ENCODE data around the gene DSG1. TPM values are rescaled to one million over a fixed set of nuclear protein-coding genes. Genes with fewer than 3 reads are reported as not detected.
"Not testable (repeated sequence)": the region's sequence is repeated elsewhere in the genome, so short reads cannot be mapped to it uniquely, and the experiment has no call there.

DSG1 gene
- not detected for total RNA-seq

- Histone ChIP-seq H3K9me3 (ENCODE audit: low read depth, low read length) (no peaks in the 10 kb centered on the region), H3K4me3 (ENCODE audit: low read length) (no peak within 1 kb of the TSS), H3K4me1 (ENCODE audit: insufficient read depth, low read length) (no peaks in the 10 kb centered on the region), H3K27me3 (ENCODE audit: insufficient read depth, low read length) (no peaks in the 10 kb centered on the region)
These were observed at the start of gene DSG1 for GRCh38 chr18:31317860-31318259. TSS of gene DSG1 (plus strand) at chr18:31318160. CDS start at chr18:31318301, 141 bp downstream.

GRCh38 chr18:31268985-31269406, 49.0 kb upstream of the DSG1 start:
- H3K4me3 ChIP-seq (ENCODE audit: low read length), result no peak overlapping the region
- H3K4me1 ChIP-seq (ENCODE audit: insufficient read depth, low read length), result no peaks in the 10 kb centered on the region
- no peaks in the 10 kb centered on the region for H3K9me3 ChIP-seq (ENCODE audit: low read depth, low read length)
- no peaks in the 10 kb centered on the region for H3K27me3 ChIP-seq (ENCODE audit: insufficient read depth, low read length)

- no peaks in the 10 kb centered on the region for H3K27me3 ChIP-seq (ENCODE audit: insufficient read depth, low read length)
- H3K4me1 ChIP-seq (ENCODE audit: insufficient read depth, low read length), result no peaks in the 10 kb centered on the region
- H3K9me3 ChIP-seq (ENCODE audit: low read depth, low read length), result no peaks in the 10 kb centered on the region
- no peak overlapping the region for H3K4me3 ChIP-seq (ENCODE audit: low read length)
These were observed 48.4 kb upstream of the DSG1 start for GRCh38 chr18:31269566-31269965.

- H3K27me3 ChIP-seq (ENCODE audit: insufficient read depth, low read length), result no peaks in the 10 kb centered on the region
- H3K9me3 ChIP-seq (ENCODE audit: low read depth, low read length), result no peaks in the 10 kb centered on the region
- H3K4me1 ChIP-seq (ENCODE audit: insufficient read depth, low read length), result no peaks in the 10 kb centered on the region
- H3K4me3 ChIP-seq (ENCODE audit: low read length), result no peak overlapping the region
These were observed 47.4 kb upstream of the DSG1 start for GRCh38 chr18:31270578-31270977.

- Histone ChIP-seq H3K4me1 (ENCODE audit: insufficient read depth, low read length) (no peaks in the 10 kb centered on the region), H3K9me3 (ENCODE audit: low read depth, low read length) (no peaks in the 10 kb centered on the region), H3K27me3 (ENCODE audit: insufficient read depth, low read length) (no peaks in the 10 kb centered on the region), H3K4me3 (ENCODE audit: low read length) (no peak overlapping the region)
These were observed 44.0 kb upstream of the DSG1 start for GRCh38 chr18:31273812-31274527.

- no peaks in the 10 kb centered on the region for H3K9me3 ChIP-seq (ENCODE audit: low read depth, low read length)
- H3K4me1 ChIP-seq (ENCODE audit: insufficient read depth, low read length), result no peaks in the 10 kb centered on the region
- H3K4me3 ChIP-seq (ENCODE audit: low read length), result no peak overlapping the region
- no peaks in the 10 kb centered on the region for H3K27me3 ChIP-seq (ENCODE audit: insufficient read depth, low read length)
These were observed 43.0 kb upstream of the DSG1 start for GRCh38 chr18:31274931-31275330.

GRCh38 chr18:31275722-31276463, 42.1 kb upstream of the DSG1 start:
- H3K9me3 ChIP-seq (ENCODE audit: low read depth, low read length), result no peaks in the 10 kb centered on the region
- no peaks in the 10 kb centered on the region for H3K27me3 ChIP-seq (ENCODE audit: insufficient read depth, low read length)
- no peak overlapping the region for H3K4me3 ChIP-seq (ENCODE audit: low read length)
- H3K4me1 ChIP-seq (ENCODE audit: insufficient read depth, low read length), result no peaks in the 10 kb centered on the region

- H3K27me3 ChIP-seq (ENCODE audit: insufficient read depth, low read length), result no peaks in the 10 kb centered on the region
- no peaks in the 10 kb centered on the region for H3K4me1 ChIP-seq (ENCODE audit: insufficient read depth, low read length)
- no peaks in the 10 kb centered on the region for H3K9me3 ChIP-seq (ENCODE audit: low read depth, low read length)
- H3K4me3 ChIP-seq (ENCODE audit: low read length), result no peak overlapping the region
These were observed 39.3 kb upstream of the DSG1 start for GRCh38 chr18:31278609-31279071.

- no peaks in the 10 kb centered on the region for H3K27me3 ChIP-seq (ENCODE audit: insufficient read depth, low read length)
- H3K4me3 ChIP-seq (ENCODE audit: low read length), result no peak overlapping the region
- no peaks in the 10 kb centered on the region for H3K9me3 ChIP-seq (ENCODE audit: low read depth, low read length)
- no peaks in the 10 kb centered on the region for H3K4me1 ChIP-seq (ENCODE audit: insufficient read depth, low read length)
These were observed 37.5 kb upstream of the DSG1 start for GRCh38 chr18:31280502-31280901.

GRCh38 chr18:31281437-31281836, 36.5 kb upstream of the DSG1 start:
- no peak overlapping the region for H3K4me3 ChIP-seq (ENCODE audit: low read length)
- no peaks in the 10 kb centered on the region for H3K4me1 ChIP-seq (ENCODE audit: insufficient read depth, low read length)
- H3K9me3 ChIP-seq (ENCODE audit: low read depth, low read length), result no peaks in the 10 kb centered on the region
- no peaks in the 10 kb centered on the region for H3K27me3 ChIP-seq (ENCODE audit: insufficient read depth, low read length)

GRCh38 chr18:31289446-31289845, 28.5 kb upstream of the DSG1 start:
- H3K4me3 ChIP-seq (ENCODE audit: low read length); H3K9me3 ChIP-seq (ENCODE audit: low read depth, low read length); H3K4me1 ChIP-seq (ENCODE audit: insufficient read depth, low read length); H3K27me3 ChIP-seq (ENCODE audit: insufficient read depth, low read length): not testable (repeated sequence)

- Histone ChIP-seq H3K9me3 (ENCODE audit: low read depth, low read length) (no peaks in the 10 kb centered on the region), H3K4me3 (ENCODE audit: low read length) (no peak overlapping the region), H3K4me1 (ENCODE audit: insufficient read depth, low read length) (no peaks in the 10 kb centered on the region), H3K27me3 (ENCODE audit: insufficient read depth, low read length) (no peaks in the 10 kb centered on the region)
These were observed 26.3 kb upstream of the DSG1 start for GRCh38 chr18:31291688-31292087.

GRCh38 chr18:31294199-31294747, 23.7 kb upstream of the DSG1 start:
- Histone ChIP-seq H3K4me1 (ENCODE audit: insufficient read depth, low read length) (no peaks in the 10 kb centered on the region), H3K4me3 (ENCODE audit: low read length) (no peak overlapping the region), H3K27me3 (ENCODE audit: insufficient read depth, low read length) (no peaks in the 10 kb centered on the region), H3K9me3 (ENCODE audit: low read depth, low read length) (no peaks in the 10 kb centered on the region)

- H3K9me3 ChIP-seq (ENCODE audit: low read depth, low read length), result no peaks in the 10 kb centered on the region
- no peak overlapping the region for H3K4me3 ChIP-seq (ENCODE audit: low read length)
- H3K4me1 ChIP-seq (ENCODE audit: insufficient read depth, low read length), result no peaks in the 10 kb centered on the region
- no peaks in the 10 kb centered on the region for H3K27me3 ChIP-seq (ENCODE audit: insufficient read depth, low read length)
These were observed 20.7 kb upstream of the DSG1 start for GRCh38 chr18:31297248-31297647.

GRCh38 chr18:31301201-31301655, 16.7 kb upstream of the DSG1 start:
- no peaks in the 10 kb centered on the region for H3K9me3 ChIP-seq (ENCODE audit: low read depth, low read length)

More at GRCh38 chr18:31301201-31301655, 16.7 kb upstream of the DSG1 start:
- no peaks in the 10 kb centered on the region for H3K27me3 ChIP-seq (ENCODE audit: insufficient read depth, low read length)
- no peaks in the 10 kb centered on the region for H3K4me1 ChIP-seq (ENCODE audit: insufficient read depth, low read length)
- H3K4me3 ChIP-seq (ENCODE audit: low read length), result no peak overlapping the region
